Kidney (tissue), 14 donors: ENCODE data around the gene MSH5. TPM values are rescaled to one million over a fixed set of nuclear protein-coding genes. Genes with fewer than 3 reads are reported as not detected.

Experiments used
- DNase-seq, 5 donors: peaks; one replicate each; pipeline ENCODE4 v3.0.0-alpha.2; 2013 to 2020
- FAIRE-seq: peaks from 2 replicates; lab custom pipeline; 2012; peaks lifted over from hg19 to GRCh38; lab: Jason Lieb, UNC
- H3K27ac ChIP-seq, 2 donors: one replicate each; pipeline ENCODE4 v1.7.0; 2013; ENCODE audit warnings: low read depth in 2 of 2, low read length in 2 of 2, inconsistent platforms in 1 of 2
- H3K27me3 ChIP-seq: one replicate; pipeline ENCODE4 v1.7.1; 2013; ENCODE audit warnings: low read length, inconsistent platforms; ENCODE audit not compliant: control insufficient read depth, insufficient read depth
- H3K36me3 ChIP-seq, 3 donors: one replicate each; pipeline versions ENCODE4 v1.7.0 to v1.7.1; 2013; ENCODE audit warnings: low read length in 3 of 3, control low read depth in 1 of 3, inconsistent platforms in 1 of 3; ENCODE audit not compliant: insufficient read depth in 3 of 3, control insufficient read depth in 2 of 3
- H3K4me1 ChIP-seq, 3 donors: one replicate each; pipeline versions ENCODE4 v1.7.0 to v1.7.1; 2013; ENCODE audit warnings: low read length in 3 of 3, inconsistent platforms in 1 of 3, low read depth in 1 of 3; ENCODE audit not compliant: control insufficient read depth in 2 of 3, insufficient read depth in 2 of 3
- H3K4me3 ChIP-seq, 3 donors: one replicate each; pipeline versions ENCODE4 v1.7.0 to v1.8.1; 2013; ENCODE audit warnings: low read length in 3 of 3, control low read depth in 1 of 3, inconsistent platforms in 1 of 3
- H3K9ac ChIP-seq, 3 donors: one replicate each; pipeline versions ENCODE4 v1.7.0 to v1.7.1; 2013; ENCODE audit warnings: low read length in 3 of 3, control low read depth in 1 of 3, inconsistent platforms in 1 of 3
- H3K9me3 ChIP-seq, 3 donors: one replicate each; pipeline versions ENCODE4 v1.7.0 to v1.7.1; 2013; ENCODE audit warnings: low read length in 3 of 3, control low read depth in 1 of 3, inconsistent platforms in 1 of 3; ENCODE audit not compliant: control insufficient read depth in 2 of 3, insufficient read depth in 1 of 3
- intact Hi-C: fragments of 100-400 bp; cut with DNase I; formaldehyde crosslinking; loops from one replicate; pipeline ENCODE4 v1.11.1; 2022
- polyA plus RNA-seq: library from polyadenylated mRNA; stranded (reverse); fragments of 350-450 nt; fragmentation: Illumina TruSeq; extraction: RNeasy Lipid Tissue Mini Kit (QIAGEN cat#74804); gene quantifications from one replicate; pipeline ENCODE4 v1.2.3, GENCODE V29; 2014; ENCODE audit warnings: low read depth, low replicate concordance; ENCODE audit not compliant: insufficient read depth
- total RNA-seq: library from RNA; stranded (reverse); fragmentation: NEBNext Ultra II Directional; extraction: Animal tissue kit (Norgen Biotek cat#: 25700); gene quantifications from one replicate; pipeline ENCODE4 v1.2.1, GENCODE V29; 2021
- TF ChIP-seq, protein P1 (sequence below): IDR thresholded peaks from 3 replicates; pipeline ENCODE4 v1.5.1; 2012; ENCODE audit warnings: mild to moderate bottlenecking, moderate library complexity, borderline replicate concordance; ENCODE audit not compliant: insufficient read depth; ENCODE audit errors: extremely low read depth
- donor health status: control.
- donor health status: control.
- donor health status: control.
- donor health status: control.
- donor health status: control.
- donor health status: DM: yes; HTN: yes; CAD: no.
- donor health status: Normal renal cell carcinoma (clear cell type).

MSH5 gene
- total and polyA plus RNA-seq, 2 donors from 2014 or later, result 14.4 to 23.7 TPM

DNA sequence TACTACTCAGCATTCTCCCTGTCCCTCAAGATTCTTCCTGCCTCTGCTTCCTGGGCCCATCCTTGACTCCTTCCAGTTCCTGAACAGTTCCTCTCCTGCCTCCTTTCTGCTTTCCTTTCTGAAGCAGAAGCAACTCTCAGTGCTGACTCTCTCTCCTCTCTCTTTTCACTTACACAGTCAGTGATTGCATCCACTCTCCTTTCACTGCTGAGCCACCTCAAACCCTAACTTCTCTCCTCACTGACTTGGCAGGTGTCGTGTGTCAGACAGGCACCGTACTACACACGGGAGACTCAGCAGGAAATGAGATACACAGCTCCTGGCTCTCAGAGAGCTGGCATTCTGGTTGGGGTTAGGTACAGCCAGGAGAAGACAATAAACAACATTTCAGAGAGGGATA, 42.2 kb upstream of the MSH5 start:
- TF ChIP-seq, protein P1, sequence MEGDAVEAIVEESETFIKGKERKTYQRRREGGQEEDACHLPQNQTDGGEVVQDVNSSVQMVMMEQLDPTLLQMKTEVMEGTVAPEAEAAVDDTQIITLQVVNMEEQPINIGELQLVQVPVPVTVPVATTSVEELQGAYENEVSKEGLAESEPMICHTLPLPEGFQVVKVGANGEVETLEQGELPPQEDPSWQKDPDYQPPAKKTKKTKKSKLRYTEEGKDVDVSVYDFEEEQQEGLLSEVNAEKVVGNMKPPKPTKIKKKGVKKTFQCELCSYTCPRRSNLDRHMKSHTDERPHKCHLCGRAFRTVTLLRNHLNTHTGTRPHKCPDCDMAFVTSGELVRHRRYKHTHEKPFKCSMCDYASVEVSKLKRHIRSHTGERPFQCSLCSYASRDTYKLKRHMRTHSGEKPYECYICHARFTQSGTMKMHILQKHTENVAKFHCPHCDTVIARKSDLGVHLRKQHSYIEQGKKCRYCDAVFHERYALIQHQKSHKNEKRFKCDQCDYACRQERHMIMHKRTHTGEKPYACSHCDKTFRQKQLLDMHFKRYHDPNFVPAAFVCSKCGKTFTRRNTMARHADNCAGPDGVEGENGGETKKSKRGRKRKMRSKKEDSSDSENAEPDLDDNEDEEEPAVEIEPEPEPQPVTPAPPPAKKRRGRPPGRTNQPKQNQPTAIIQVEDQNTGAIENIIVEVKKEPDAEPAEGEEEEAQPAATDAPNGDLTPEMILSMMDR, result no peak
- Histone ChIP-seq H3K36me3 (peaks cover 10 to 13% (median 12%) of the 10 kb centered on the region in 3 donors), H3K4me3 (no peak overlapping the region), H3K4me1 (peaks cover 0 to 10% (median 9%) of the 10 kb centered on the region in 3 donors), H3K27me3 (no peaks in the 10 kb centered on the region), H3K9me3 (no peaks in the 10 kb centered on the region), H3K27ac (no peak overlapping the region), H3K9ac (no peak overlapping the region)
- no peak for DNase-seq
- intact Hi-C loops, result no loop called here
- no peak for FAIRE-seq

DNA sequence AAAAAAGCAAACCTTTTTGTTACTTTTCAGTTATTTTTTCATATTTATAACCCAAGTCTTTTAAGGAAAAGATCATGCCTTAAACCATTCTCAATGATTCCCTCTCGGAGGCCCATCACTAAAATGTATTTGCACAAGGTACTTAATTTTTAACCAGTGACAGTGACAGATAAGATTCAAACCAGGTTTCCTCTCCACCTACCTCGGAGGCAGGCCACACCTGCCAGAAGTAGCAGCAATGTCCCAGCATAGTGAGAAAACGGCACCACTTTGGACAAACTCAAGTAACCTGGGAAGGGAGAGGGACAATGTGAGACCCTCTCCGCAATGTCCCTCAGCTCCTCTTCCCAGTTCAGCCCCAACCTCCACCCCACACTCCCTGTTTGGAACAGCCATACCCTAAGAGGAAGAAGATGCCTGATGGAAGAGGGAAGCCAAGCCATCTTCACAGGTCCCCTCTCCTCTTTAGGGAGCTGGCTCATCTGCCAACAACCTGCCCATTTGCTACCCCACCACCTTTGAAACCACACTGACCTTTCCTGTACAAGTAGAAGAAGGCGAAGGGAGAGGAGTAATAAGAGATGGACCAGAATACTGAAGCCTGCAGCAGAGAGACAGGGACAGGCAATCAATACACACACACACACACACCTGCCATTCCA, 38.9 kb upstream of the MSH5 start:
- Histone ChIP-seq H3K27me3 (no peaks in the 10 kb centered on the region), H3K4me3 (no peak overlapping the region), H3K9me3 (no peaks in the 10 kb centered on the region), H3K9ac (no peak overlapping the region), H3K27ac (no peak overlapping the region), H3K36me3 (peaks cover 3 to 9% (median 4%) of the 10 kb centered on the region in 3 donors), H3K4me1 (peaks cover 0 to 10% (median 9%) of the 10 kb centered on the region in 3 donors)
- DNase-seq (no peak), FAIRE-seq (no peak)
- intact Hi-C loops, result no loop called here
- TF ChIP-seq, protein P1, result no peak

DNA sequence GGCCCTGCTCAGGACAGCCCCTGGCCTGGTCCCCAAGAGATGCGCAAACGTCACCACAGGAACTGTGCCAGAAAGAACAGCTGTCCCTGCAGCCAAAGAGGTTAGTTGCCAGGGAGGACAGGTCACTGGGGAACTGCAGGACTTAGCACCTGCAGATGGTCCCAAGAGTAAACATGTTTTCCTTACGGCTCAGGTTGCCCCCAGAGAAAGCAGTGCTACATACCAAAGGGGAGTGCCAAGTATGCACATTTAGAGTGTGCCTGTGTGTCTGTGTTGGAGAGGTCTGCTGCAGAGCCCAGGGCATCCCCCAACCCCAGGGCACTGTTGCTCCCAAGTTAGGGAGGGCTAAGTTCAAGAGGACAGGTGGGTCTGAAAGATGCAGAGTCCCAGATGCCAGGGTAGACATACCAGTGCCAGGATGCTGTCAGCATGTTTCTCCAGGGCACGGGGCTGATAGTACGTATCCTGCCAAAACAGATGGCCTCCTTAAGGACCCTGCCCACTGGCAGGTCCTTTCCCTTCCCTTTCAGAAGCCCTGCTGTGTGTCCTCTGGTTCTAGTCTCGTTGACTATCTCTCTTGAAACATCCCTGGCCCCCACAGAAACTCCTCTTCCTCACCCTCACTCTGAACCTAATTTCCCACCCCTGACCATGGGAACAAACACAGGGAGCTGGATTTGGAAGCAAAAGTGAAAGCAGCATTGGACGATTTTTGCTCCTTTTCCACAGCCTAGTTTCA, 38.0 kb upstream of the MSH5 start:
- no peaks in the 10 kb centered on the region for H3K27me3 ChIP-seq
- intact Hi-C loops, result no loop called here
- peak overlapping the region; percentile 89 to 98 (median 96) for H3K4me3 ChIP-seq
- DNase-seq (peak in 3 of 5 donors; percentile 41 to 74 (median 52)), FAIRE-seq (no peak)
- H3K27ac ChIP-seq, result no peak overlapping the region
- TF ChIP-seq, protein P1, result no peak
- H3K9me3 ChIP-seq, result no peaks in the 10 kb centered on the region
- peak overlapping the region; percentile 81 to 96 (median 88) for H3K9ac ChIP-seq
- H3K4me1 ChIP-seq, result peaks cover 0 to 10% (median 9%) of the 10 kb centered on the region in 3 donors
- H3K36me3 ChIP-seq, result peaks cover 3 to 5% (median 4%) of the 10 kb centered on the region in 3 donors
